ENCODE measurements around the gene DUSP11.
"Not testable (repeated sequence)": the region's sequence is repeated elsewhere in the genome, so short reads cannot be mapped to it uniquely, and the experiment has no call there.

Gene DUSP11

GRCh38 chr2:73770725-73771124 is 9.2 kb downstream of the DUSP11 start:
- DNase-seq: no peak

- no peak for DNase-seq
Observed at GRCh38 chr2:73766994-73767393, 12.9 kb downstream of the DUSP11 start.

- no peak for DNase-seq
Observed at GRCh38 chr2:73766349-73766748, 13.6 kb downstream of the DUSP11 start.

GRCh38 chr2:73764945-73765344 is 15.0 kb downstream of the DUSP11 start:
- DNase-seq: no peak

GRCh38 chr2:73762571-73762970 is 17.3 kb downstream of the DUSP11 start:
- DNase-seq: no peak

- no peak for DNase-seq
Observed at GRCh38 chr2:73759904-73760303, 20.0 kb downstream of the DUSP11 start.

- DNase-seq: no peak
Observed at GRCh38 chr2:73759285-73759764, 20.6 kb downstream of the DUSP11 start.

- not testable (repeated sequence) for DNase-seq
Observed at GRCh38 chr2:73754332-73754731, 25.6 kb downstream of the DUSP11 start.

GRCh38 chr2:73749314-73749713 is 30.6 kb downstream of the DUSP11 start:
- no peak for DNase-seq

GRCh38 chr2:73746877-73747208 is 33.1 kb downstream of the DUSP11 start:
- DNase-seq: no peak

GRCh38 chr2:73746015-73746876 is 33.7 kb downstream of the DUSP11 start:
- DNase-seq: no peak

- DNase-seq: no peak
Observed at GRCh38 chr2:73740767-73741166, 39.1 kb downstream of the DUSP11 start.

- DNase-seq: no peak
Observed at GRCh38 chr2:73739101-73739500, 40.8 kb downstream of the DUSP11 start.

- DNase-seq: peak; percentile 98
Observed at GRCh38 chr2:73736855-73737779, 42.8 kb downstream of the DUSP11 start, which contains the start of gene TPRKB. Gene TPRKB (minus strand): TSS chr2:73737345. CDS start chr2:73734569, 2,776 bp downstream.

GRCh38 chr2:73736378-73736777 is 43.5 kb downstream of the DUSP11 start:
- DNase-seq: no peak

GRCh38 chr2:73730810-73731209 is 49.1 kb downstream of the DUSP11 start:
- DNase-seq: no peak

GRCh38 chr2:73728711-73729110 is 51.2 kb downstream of the DUSP11 start:
- DNase-seq: no peak

GRCh38 chr2:73728043-73728442 is 51.9 kb downstream of the DUSP11 start:
- DNase-seq: no peak

- DNase-seq: not testable (repeated sequence)
Observed at GRCh38 chr2:73726657-73727056, 53.2 kb downstream of the DUSP11 start.

- DNase-seq: no peak
Observed at GRCh38 chr2:73718851-73719621, 60.9 kb downstream of the DUSP11 start.

GRCh38 chr2:73718421-73718820 is 61.5 kb downstream of the DUSP11 start:
- no peak for DNase-seq

- DNase-seq: not testable (repeated sequence)
Observed at GRCh38 chr2:73717695-73718094, 62.2 kb downstream of the DUSP11 start.

- no peak for DNase-seq
Observed at GRCh38 chr2:73717251-73717606, 62.7 kb downstream of the DUSP11 start.

Measured in activated CD4-positive, alpha-beta T cell treated with anti-CD3 and anti-CD28 coated beads, Interleukin-2, Interleukin-6, amounts not matched to agents 100 ng/mL and 50 ng/mL, durations not matched to agents 16 hours and 8 hours (primary cell).